ENCODE measurements around the gene CNOT11. TPM values are rescaled to one million over a fixed set of nuclear protein-coding genes. Genes with fewer than 3 reads are reported as not detected.

Gene CNOT11
- total RNA-seq, 2 experiments from 2014 or later = 39.4 to 46.8 TPM

DNA sequence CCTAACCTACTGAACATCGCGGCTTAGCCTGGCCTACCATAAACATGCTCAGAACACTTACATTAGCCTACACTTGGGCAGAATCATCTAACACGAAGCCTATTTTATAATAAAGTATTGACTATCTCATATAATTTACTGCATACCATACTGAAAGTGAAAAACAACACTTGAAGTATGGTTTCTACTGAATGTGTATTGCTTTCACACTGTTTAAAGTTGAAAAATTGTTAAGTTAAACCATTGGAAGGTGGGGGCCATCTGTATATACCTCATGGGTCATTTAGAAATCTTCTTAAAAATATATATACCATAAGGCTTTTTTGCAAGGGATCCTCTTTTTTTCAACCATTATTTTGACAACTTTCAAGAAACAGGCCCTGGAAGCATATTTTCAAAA lies 39.3 kb downstream of the CNOT11 start:
- no peaks in the 10 kb centered on the region for H3K27me3 Mint-ChIP-seq
- peaks cover 55% of the 10 kb centered on the region for H3K4me1 Mint-ChIP-seq (ENCODE audit: low read depth)
- Histone ChIP-seq H3K27me3 (ENCODE audit: control insufficient read depth in 1 of 2, insufficient read depth in 2 of 2, low read length in 2 of 2) (no peaks in the 10 kb centered on the region), H3K4me3 (ENCODE audit: low read length) (no peak overlapping the region), H3K36me3 (ENCODE audit: insufficient read depth, low read length) (peaks cover 71% of the 10 kb centered on the region), H3K9me3 (ENCODE audit: control insufficient read depth in 1 of 2, insufficient read depth in 1 of 2, low read length in 2 of 2) (no peaks in the 10 kb centered on the region), H3K4me1 (ENCODE audit: insufficient read depth, low read length) (peaks cover 22% of the 10 kb centered on the region), H3K27ac (ENCODE audit: low read depth in 1 of 2, low read length in 2 of 2) (no peak overlapping the region)
- ATAC-seq (ENCODE audit: poor library complexity) (no peak), DNase-seq (no peak)
- intact Hi-C loops (cut with DNase I, micrococcal nuclease) = no loop called here
- CTCF ChIA-PET = interaction anchor here (0.6 kb wide), 1 partner anchor 405 kb away, joined by 3 read pairs; no protein-coding TSS in a partner anchor
- H3K4me3 Mint-ChIP-seq = no peak overlapping the region
- H3K9me3 Mint-ChIP-seq = no peaks in the 10 kb centered on the region
- no peak overlapping the region for H3K27ac Mint-ChIP-seq
- peaks cover 83% of the 10 kb centered on the region for H3K36me3 Mint-ChIP-seq (ENCODE audit: low read depth)
- TF ChIP-seq, protein P1, sequence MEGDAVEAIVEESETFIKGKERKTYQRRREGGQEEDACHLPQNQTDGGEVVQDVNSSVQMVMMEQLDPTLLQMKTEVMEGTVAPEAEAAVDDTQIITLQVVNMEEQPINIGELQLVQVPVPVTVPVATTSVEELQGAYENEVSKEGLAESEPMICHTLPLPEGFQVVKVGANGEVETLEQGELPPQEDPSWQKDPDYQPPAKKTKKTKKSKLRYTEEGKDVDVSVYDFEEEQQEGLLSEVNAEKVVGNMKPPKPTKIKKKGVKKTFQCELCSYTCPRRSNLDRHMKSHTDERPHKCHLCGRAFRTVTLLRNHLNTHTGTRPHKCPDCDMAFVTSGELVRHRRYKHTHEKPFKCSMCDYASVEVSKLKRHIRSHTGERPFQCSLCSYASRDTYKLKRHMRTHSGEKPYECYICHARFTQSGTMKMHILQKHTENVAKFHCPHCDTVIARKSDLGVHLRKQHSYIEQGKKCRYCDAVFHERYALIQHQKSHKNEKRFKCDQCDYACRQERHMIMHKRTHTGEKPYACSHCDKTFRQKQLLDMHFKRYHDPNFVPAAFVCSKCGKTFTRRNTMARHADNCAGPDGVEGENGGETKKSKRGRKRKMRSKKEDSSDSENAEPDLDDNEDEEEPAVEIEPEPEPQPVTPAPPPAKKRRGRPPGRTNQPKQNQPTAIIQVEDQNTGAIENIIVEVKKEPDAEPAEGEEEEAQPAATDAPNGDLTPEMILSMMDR (IDR thresholded peaks at IDR 0.05) = no peak
- POLR2A ChIA-PET = no interaction called here

DNA sequence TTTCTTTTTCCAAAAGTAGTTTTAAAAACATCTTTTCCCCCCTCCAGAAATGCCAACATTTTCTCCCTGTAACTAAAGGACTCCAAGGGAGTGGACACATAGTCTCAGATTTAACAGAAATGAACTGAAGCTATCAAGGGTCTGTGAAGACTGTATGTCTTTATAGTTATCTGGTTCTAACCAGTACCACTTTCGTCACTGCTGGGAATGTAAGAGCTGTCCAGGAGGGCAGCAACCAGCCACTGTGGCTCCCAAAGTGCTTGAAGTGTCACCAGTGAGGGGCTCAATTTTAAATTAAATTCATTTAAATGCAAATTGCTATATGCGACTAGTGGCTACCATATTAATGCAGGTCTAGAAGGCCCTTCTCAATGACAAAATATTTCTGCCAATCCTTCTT lies 40.9 kb downstream of the CNOT11 start:
- Mint-ChIP-seq H3K4me1 (ENCODE audit: low read depth) (peaks cover 68% of the 10 kb centered on the region), H3K27me3 (no peaks in the 10 kb centered on the region), H3K36me3 (ENCODE audit: low read depth) (peaks cover 74% of the 10 kb centered on the region), H3K9me3 (no peaks in the 10 kb centered on the region), H3K4me3 (no peak overlapping the region), H3K27ac (no peak overlapping the region)
- H3K36me3 ChIP-seq (ENCODE audit: insufficient read depth, low read length) = peaks cover 55% of the 10 kb centered on the region
- POLR2A ChIA-PET = interaction anchor here (1.1 kb wide), 1 partner anchor 15 kb away, joined by 4 read pairs; the partner anchor contains the start of gene RNF149
- H3K4me1 ChIP-seq (ENCODE audit: insufficient read depth, low read length) = peaks cover 26% of the 10 kb centered on the region
- no peaks in the 10 kb centered on the region for H3K9me3 ChIP-seq (ENCODE audit: control insufficient read depth in 1 of 2, insufficient read depth in 1 of 2, low read length in 2 of 2)
- no peak for ATAC-seq (ENCODE audit: poor library complexity)
- CTCF ChIA-PET = interaction anchor here (1.5 kb wide), 1 partner anchor 24 kb away, joined by 3 read pairs; no protein-coding TSS in a partner anchor
- TF ChIP-seq, protein P1 (IDR thresholded peaks at IDR 0.05) = no peak
- no peak overlapping the region for H3K4me3 ChIP-seq (ENCODE audit: low read length)
- intact Hi-C loops (cut with DNase I, micrococcal nuclease) = no loop called here
- H3K27me3 ChIP-seq (ENCODE audit: control insufficient read depth in 1 of 2, insufficient read depth in 2 of 2, low read length in 2 of 2) = no peaks in the 10 kb centered on the region
- DNase-seq = no peak
- no peak overlapping the region for H3K27ac ChIP-seq (ENCODE audit: low read depth in 1 of 2, low read length in 2 of 2)

DNA sequence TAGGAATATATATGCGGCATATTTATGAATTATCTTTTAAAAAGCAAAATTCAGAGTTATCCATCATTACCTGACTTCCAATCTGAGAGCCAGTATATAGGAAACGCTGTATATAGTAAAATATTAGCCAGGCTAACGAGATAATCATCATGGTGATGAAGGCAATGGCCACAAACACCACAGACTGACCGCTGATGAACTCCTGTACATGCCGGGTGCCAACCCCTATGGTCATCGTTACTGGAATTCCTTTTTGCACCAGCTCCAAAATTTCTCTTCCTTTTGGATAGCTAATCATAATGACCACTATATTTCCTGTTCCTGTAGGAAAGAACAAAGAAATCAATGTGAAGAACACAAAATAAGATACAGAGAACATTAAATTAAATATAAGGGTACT lies 42.2 kb downstream of the CNOT11 start:
- DNase-seq (no peak), ATAC-seq (ENCODE audit: poor library complexity) (no peak)
- ChIA-PET CTCF (interaction anchor here (0.7 kb wide), 1 partner anchor 26 kb away, joined by 3 read pairs; no protein-coding TSS in a partner anchor), POLR2A (interaction anchor here (1.0 to 1.8 kb wide), 2 partner anchors 12 to 34 kb away, joined by 3 read pairs; no protein-coding TSS in a partner anchor)
- H3K9me3 ChIP-seq (ENCODE audit: control insufficient read depth in 1 of 2, insufficient read depth in 1 of 2, low read length in 2 of 2) = no peaks in the 10 kb centered on the region
- H3K4me3 ChIP-seq (ENCODE audit: low read length) = no peak overlapping the region
- H3K27me3 Mint-ChIP-seq = no peaks in the 10 kb centered on the region
- intact Hi-C loops (cut with DNase I, micrococcal nuclease) = no loop called here
- no peak overlapping the region for H3K27ac Mint-ChIP-seq
- TF ChIP-seq, protein P1 (IDR thresholded peaks at IDR 0.05) = no peak
- H3K36me3 Mint-ChIP-seq (ENCODE audit: low read depth) = peaks cover 76% of the 10 kb centered on the region
- no peaks in the 10 kb centered on the region for H3K9me3 Mint-ChIP-seq
- H3K4me1 Mint-ChIP-seq (ENCODE audit: low read depth) = peaks cover 76% of the 10 kb centered on the region
- no peaks in the 10 kb centered on the region for H3K27me3 ChIP-seq (ENCODE audit: control insufficient read depth in 1 of 2, insufficient read depth in 2 of 2, low read length in 2 of 2)
- peaks cover 37% of the 10 kb centered on the region for H3K4me1 ChIP-seq (ENCODE audit: insufficient read depth, low read length)
- no peak overlapping the region for H3K4me3 Mint-ChIP-seq
- H3K36me3 ChIP-seq (ENCODE audit: insufficient read depth, low read length) = peaks cover 54% of the 10 kb centered on the region
- no peak overlapping the region for H3K27ac ChIP-seq (ENCODE audit: low read depth in 1 of 2, low read length in 2 of 2)
